HEK293T (cell line): ENCODE results near the gene ZBBX.

Experiments
- BHLHE40 ChIP-seq: fragments of 450-650 bp; IDR thresholded peaks from 2 replicates; pipeline ENCODE4 v1.6.1; 2016; ENCODE audit warnings: mild to moderate bottlenecking, moderate library complexity, borderline replicate concordance
- CTBP1 ChIP-seq: fragments of 450-650 bp; IDR thresholded peaks from 2 replicates; pipeline ENCODE4 v1.6.1; 2016; ENCODE audit warnings: borderline replicate concordance
- FOXA1 ChIP-seq: fragments of 450-650 bp; IDR thresholded peaks from 2 replicates; pipeline ENCODE4 v1.6.1; 2016; ENCODE audit warnings: mild to moderate bottlenecking
- FOXM1 ChIP-seq: fragments of 450-650 bp; IDR thresholded peaks from 2 replicates; pipeline ENCODE4 v1.6.1; 2017; ENCODE audit warnings: mild to moderate bottlenecking, borderline replicate concordance
- HDGF ChIP-seq: fragments of 450-650 bp; IDR thresholded peaks from 2 replicates; pipeline ENCODE4 v1.6.1; 2017; ENCODE audit warnings: antibody characterized with exemption, borderline replicate concordance
- NFRKB ChIP-seq: fragments of 450-650 bp; IDR thresholded peaks from 2 replicates; pipeline ENCODE4 v1.6.1; 2016; ENCODE audit warnings: mild to moderate bottlenecking, moderate library complexity
- SUZ12 ChIP-seq: fragments of 450-650 bp; IDR thresholded peaks from 2 replicates; pipeline ENCODE4 v1.6.1; 2016; ENCODE audit warnings: mild to moderate bottlenecking
- TARDBP ChIP-seq: fragments of 450-650 bp; IDR thresholded peaks from 2 replicates; pipeline ENCODE4 v1.6.1; 2016
- ZNF384 ChIP-seq: fragments of 450-650 bp; IDR thresholded peaks from 2 replicates; pipeline ENCODE4 v1.6.1; 2016
- TF ChIP-seq, protein P1 (sequence below): fragments of 450-650 bp; IDR thresholded peaks from 2 replicates; pipeline ENCODE4 v1.6.1; 2016

DNA sequence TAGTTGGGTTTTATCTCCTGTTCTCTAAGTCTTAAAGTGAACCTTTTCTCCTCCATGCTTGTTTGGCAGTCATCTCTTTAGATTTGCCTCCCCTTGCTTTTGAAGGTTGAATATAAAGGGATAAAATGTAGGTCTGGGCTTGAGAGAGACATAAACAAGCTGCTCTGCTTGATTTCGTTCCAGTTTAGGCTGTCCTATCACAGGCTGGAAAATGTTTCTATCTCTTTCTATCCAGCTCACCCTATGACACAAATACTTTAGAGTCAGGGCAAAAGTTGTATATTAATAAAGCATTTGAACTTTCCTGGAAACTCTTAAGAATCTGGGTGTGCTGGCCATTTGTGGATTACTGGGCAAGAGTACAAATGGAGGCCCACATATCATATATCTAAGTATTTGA, 29.5 kb upstream of the ZBBX start:
- TF ChIP-seq BHLHE40 (no peak), FOXM1 (no peak), SUZ12 (no peak), CTBP1 (no peak), HDGF (no peak), FOXA1 (no peak), ZNF384 (no peak), TARDBP (no peak), NFRKB (no peak)
- TF ChIP-seq, protein P1, sequence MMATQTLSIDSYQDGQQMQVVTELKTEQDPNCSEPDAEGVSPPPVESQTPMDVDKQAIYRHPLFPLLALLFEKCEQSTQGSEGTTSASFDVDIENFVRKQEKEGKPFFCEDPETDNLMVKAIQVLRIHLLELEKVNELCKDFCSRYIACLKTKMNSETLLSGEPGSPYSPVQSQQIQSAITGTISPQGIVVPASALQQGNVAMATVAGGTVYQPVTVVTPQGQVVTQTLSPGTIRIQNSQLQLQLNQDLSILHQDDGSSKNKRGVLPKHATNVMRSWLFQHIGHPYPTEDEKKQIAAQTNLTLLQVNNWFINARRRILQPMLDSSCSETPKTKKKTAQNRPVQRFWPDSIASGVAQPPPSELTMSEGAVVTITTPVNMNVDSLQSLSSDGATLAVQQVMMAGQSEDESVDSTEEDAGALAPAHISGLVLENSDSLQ: no peak
